H1 (cell line): ENCODE measurements around the gene STXBP5L. TPM values are rescaled to one million over a fixed set of nuclear protein-coding genes. Genes with fewer than 3 reads are reported as not detected.

Experiments
- CHD1 ChIP-seq: IDR thresholded peaks from 2 replicates; pipeline ENCODE4 v1.6.1; 2012; ENCODE audit warnings: low read depth, low read length, improper control_type of control experiment
- FOSL1 ChIP-seq: IDR thresholded peaks from 2 replicates; pipeline ENCODE4 v1.6.1; 2011; ENCODE audit warnings: mild to moderate bottlenecking, low read depth, low read length, moderate library complexity; ENCODE audit not compliant: insufficient read depth
- JUN ChIP-seq: IDR thresholded peaks from 2 replicates; pipeline ENCODE4 v1.6.1; 2011; ENCODE audit warnings: low read depth, mild to moderate bottlenecking, improper control_type of control experiment, low read length
- MAFK ChIP-seq: IDR thresholded peaks from 2 replicates; pipeline ENCODE4 v1.6.1; 2012; ENCODE audit warnings: low read depth, mild to moderate bottlenecking, improper control_type of control experiment, low read length
- SIX5 ChIP-seq: IDR thresholded peaks from 2 replicates; pipeline ENCODE4 v1.6.1; 2011; ENCODE audit warnings: mild to moderate bottlenecking, low read depth, low read length
- TAF1 ChIP-seq: IDR thresholded peaks from 2 replicates; pipeline ENCODE4 v1.6.1; 2011; ENCODE audit warnings: mild to moderate bottlenecking, low read depth, low read length
- TBP ChIP-seq: IDR thresholded peaks from 2 replicates; pipeline ENCODE4 v1.6.1; 2011; ENCODE audit warnings: low read depth, low read length, improper control_type of control experiment
- TCF12 ChIP-seq: IDR thresholded peaks from 2 replicates; pipeline ENCODE4 v1.6.1; 2011; ENCODE audit warnings: low read depth, mild to moderate bottlenecking, low read length
- polyA plus RNA-seq, 7 experiments: library from polyadenylated mRNA; depleted of rRNA in 3 of 7; stranded (reverse) in 5 of 7; unstranded in 2 of 7; fragments of >200 nt in 5 of 7; fragments of 200-250 nt in 2 of 7; gene quantifications; 1 replicate in 5 of 7; 2 replicates in 1 of 7; 4 replicates in 1 of 7; pipeline versions ENCODE4 v1.2.1 to v1.2.3, GENCODE V29; 2011 to 2013; ENCODE audit warnings: missing spikeins in 2 of 7, mixed read lengths in 2 of 7
- total RNA-seq: library from RNA; stranded (reverse); fragmentation: NEBNext Ultra II Directional; extraction: Animal tissue kit (Norgen Biotek cat#: 25700); gene quantifications from 2 replicates; pipeline ENCODE4 v1.2.1, GENCODE V29; 2021
- TF ChIP-seq, protein P1 (sequence below): fragments of 300-600 bp; sonication (generic); IDR thresholded peaks from 2 replicates; pipeline ENCODE4 v1.7.1; 2012; ENCODE audit warnings: low read length, moderate library complexity, mild to moderate bottlenecking, inconsistent platforms; ENCODE audit not compliant: insufficient replicate concordance

Gene STXBP5L
- total and polyA plus RNA-seq, 2 of the 8 experiments (the other 6 are each of a cell fraction or from before 2014, with no cell fraction given): 2.0 to 6.0 TPM

DNA sequence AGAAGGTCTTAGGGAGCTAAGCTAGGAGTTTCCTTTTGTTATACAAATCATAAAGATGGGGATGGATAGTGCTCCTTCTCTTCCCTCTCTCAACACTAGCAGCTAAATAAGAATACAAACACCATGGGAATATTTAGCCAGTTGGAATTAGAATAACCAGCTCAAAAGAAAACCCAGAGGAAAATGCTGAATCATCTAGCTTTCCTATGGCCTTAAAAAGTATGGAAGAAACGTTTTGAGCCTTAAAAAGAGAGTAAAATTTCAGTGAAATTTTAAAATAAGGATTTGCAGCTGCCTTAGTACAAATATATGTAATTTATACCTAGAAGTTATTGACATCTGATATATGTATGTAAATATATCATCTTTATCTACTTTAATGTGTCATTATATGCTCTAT lies 245.8 kb downstream of the STXBP5L start (continued):
- TF ChIP-seq, protein P1, sequence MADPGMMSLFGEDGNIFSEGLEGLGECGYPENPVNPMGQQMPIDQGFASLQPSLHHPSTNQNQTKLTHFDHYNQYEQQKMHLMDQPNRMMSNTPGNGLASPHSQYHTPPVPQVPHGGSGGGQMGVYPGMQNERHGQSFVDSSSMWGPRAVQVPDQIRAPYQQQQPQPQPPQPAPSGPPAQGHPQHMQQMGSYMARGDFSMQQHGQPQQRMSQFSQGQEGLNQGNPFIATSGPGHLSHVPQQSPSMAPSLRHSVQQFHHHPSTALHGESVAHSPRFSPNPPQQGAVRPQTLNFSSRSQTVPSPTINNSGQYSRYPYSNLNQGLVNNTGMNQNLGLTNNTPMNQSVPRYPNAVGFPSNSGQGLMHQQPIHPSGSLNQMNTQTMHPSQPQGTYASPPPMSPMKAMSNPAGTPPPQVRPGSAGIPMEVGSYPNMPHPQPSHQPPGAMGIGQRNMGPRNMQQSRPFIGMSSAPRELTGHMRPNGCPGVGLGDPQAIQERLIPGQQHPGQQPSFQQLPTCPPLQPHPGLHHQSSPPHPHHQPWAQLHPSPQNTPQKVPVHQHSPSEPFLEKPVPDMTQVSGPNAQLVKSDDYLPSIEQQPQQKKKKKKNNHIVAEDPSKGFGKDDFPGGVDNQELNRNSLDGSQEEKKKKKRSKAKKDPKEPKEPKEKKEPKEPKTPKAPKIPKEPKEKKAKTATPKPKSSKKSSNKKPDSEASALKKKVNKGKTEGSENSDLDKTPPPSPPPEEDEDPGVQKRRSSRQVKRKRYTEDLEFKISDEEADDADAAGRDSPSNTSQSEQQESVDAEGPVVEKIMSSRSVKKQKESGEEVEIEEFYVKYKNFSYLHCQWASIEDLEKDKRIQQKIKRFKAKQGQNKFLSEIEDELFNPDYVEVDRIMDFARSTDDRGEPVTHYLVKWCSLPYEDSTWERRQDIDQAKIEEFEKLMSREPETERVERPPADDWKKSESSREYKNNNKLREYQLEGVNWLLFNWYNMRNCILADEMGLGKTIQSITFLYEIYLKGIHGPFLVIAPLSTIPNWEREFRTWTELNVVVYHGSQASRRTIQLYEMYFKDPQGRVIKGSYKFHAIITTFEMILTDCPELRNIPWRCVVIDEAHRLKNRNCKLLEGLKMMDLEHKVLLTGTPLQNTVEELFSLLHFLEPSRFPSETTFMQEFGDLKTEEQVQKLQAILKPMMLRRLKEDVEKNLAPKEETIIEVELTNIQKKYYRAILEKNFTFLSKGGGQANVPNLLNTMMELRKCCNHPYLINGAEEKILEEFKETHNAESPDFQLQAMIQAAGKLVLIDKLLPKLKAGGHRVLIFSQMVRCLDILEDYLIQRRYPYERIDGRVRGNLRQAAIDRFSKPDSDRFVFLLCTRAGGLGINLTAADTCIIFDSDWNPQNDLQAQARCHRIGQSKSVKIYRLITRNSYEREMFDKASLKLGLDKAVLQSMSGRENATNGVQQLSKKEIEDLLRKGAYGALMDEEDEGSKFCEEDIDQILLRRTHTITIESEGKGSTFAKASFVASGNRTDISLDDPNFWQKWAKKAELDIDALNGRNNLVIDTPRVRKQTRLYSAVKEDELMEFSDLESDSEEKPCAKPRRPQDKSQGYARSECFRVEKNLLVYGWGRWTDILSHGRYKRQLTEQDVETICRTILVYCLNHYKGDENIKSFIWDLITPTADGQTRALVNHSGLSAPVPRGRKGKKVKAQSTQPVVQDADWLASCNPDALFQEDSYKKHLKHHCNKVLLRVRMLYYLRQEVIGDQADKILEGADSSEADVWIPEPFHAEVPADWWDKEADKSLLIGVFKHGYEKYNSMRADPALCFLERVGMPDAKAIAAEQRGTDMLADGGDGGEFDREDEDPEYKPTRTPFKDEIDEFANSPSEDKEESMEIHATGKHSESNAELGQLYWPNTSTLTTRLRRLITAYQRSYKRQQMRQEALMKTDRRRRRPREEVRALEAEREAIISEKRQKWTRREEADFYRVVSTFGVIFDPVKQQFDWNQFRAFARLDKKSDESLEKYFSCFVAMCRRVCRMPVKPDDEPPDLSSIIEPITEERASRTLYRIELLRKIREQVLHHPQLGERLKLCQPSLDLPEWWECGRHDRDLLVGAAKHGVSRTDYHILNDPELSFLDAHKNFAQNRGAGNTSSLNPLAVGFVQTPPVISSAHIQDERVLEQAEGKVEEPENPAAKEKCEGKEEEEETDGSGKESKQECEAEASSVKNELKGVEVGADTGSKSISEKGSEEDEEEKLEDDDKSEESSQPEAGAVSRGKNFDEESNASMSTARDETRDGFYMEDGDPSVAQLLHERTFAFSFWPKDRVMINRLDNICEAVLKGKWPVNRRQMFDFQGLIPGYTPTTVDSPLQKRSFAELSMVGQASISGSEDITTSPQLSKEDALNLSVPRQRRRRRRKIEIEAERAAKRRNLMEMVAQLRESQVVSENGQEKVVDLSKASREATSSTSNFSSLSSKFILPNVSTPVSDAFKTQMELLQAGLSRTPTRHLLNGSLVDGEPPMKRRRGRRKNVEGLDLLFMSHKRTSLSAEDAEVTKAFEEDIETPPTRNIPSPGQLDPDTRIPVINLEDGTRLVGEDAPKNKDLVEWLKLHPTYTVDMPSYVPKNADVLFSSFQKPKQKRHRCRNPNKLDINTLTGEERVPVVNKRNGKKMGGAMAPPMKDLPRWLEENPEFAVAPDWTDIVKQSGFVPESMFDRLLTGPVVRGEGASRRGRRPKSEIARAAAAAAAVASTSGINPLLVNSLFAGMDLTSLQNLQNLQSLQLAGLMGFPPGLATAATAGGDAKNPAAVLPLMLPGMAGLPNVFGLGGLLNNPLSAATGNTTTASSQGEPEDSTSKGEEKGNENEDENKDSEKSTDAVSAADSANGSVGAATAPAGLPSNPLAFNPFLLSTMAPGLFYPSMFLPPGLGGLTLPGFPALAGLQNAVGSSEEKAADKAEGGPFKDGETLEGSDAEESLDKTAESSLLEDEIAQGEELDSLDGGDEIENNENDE: no peak
- TF ChIP-seq MAFK (0 out of 2 replicates have a peak, but pooled peaks have one; percentile 66), CHD1 (no peak), TBP (no peak), TAF1 (no peak), SIX5 (no peak), JUN (no peak), TCF12 (no peak), FOSL1 (no peak)
